Type B pancreatic cell (in vitro differentiated cells): ENCODE results near the gene CEP120. TPM values are rescaled to one million over a fixed set of nuclear protein-coding genes. Genes with fewer than 3 reads are reported as not detected.

Experiments used
- DNase-seq: peaks from one replicate; pipeline ENCODE4 v3.0.0; 2021; ENCODE audit warnings: mixed read lengths; ENCODE audit not compliant: unreplicated experiment; ENCODE audit errors: extremely low spot score
- H3K27ac Mint-ChIP-seq: 2 replicates; pipeline ENCODE4 v1.8.0; 2021; ENCODE audit warnings: mild to moderate bottlenecking, mixed read lengths
- H3K27me3 Mint-ChIP-seq: 2 replicates; pipeline ENCODE4 v1.8.0; 2021; ENCODE audit warnings: mixed read lengths
- H3K36me3 Mint-ChIP-seq: 2 replicates; pipeline ENCODE4 v1.8.0; 2021; ENCODE audit warnings: mixed read lengths
- H3K4me1 Mint-ChIP-seq: one replicate; pipeline ENCODE4 v1.8.0; 2021; ENCODE audit warnings: mixed read lengths; ENCODE audit not compliant: unreplicated experiment
- H3K4me3 Mint-ChIP-seq: 2 replicates; pipeline ENCODE4 v1.8.0; 2021; ENCODE audit warnings: mild to moderate bottlenecking, mixed read lengths
- H3K9me3 Mint-ChIP-seq: 2 replicates; pipeline ENCODE4 v1.8.0; 2021; ENCODE audit warnings: mixed read lengths
- CTCF ChIP-seq: fragments of 200-600 bp; sonication (generic); conservative IDR thresholded peaks from 2 replicates; pipeline ENCODE4 v1.5.0; 2021; ENCODE audit warnings: antibody characterized with exemption, mild to moderate bottlenecking
- total RNA-seq: library from RNA; stranded (reverse); gene quantifications from 2 replicates; pipeline ENCODE4 v1.2.1, GENCODE V29; 2021; ENCODE audit warnings: low replicate concordance

CEP120 gene
- total RNA-seq, 1 donor from 2014 or later = 26.9 TPM

- Mint-ChIP-seq H3K4me3 (no peak overlapping the region), H3K4me1 (no peaks in the 10 kb centered on the region), H3K27ac (no peak overlapping the region), H3K9me3 (no peaks in the 10 kb centered on the region), H3K36me3 (peaks cover 41% of the 10 kb centered on the region), H3K27me3 (no peaks in the 10 kb centered on the region)
- no peak for TF ChIP-seq CTCF
- DNase-seq = no peak
These were observed 25.0 kb downstream of the CEP120 start for GRCh38 chr5:123398058-123398733.

- no peak overlapping the region for H3K4me3 Mint-ChIP-seq
These were observed 25.7 kb downstream of the CEP120 start for GRCh38 chr5:123397538-123397937.

GRCh38 chr5:123391009-123391408 is 32.2 kb downstream of the CEP120 start:
- Mint-ChIP-seq H3K27ac (no peak overlapping the region), H3K36me3 (peaks cover 23% of the 10 kb centered on the region), H3K27me3 (no peaks in the 10 kb centered on the region), H3K9me3 (no peaks in the 10 kb centered on the region), H3K4me1 (no peaks in the 10 kb centered on the region), H3K4me3 (no peak overlapping the region)
- TF ChIP-seq CTCF = no peak
- DNase-seq = no peak

More at GRCh38 chr5:123397538-123397937, 25.7 kb downstream of the CEP120 start:
- H3K27me3 Mint-ChIP-seq = no peaks in the 10 kb centered on the region
- no peak for TF ChIP-seq CTCF
- no peak overlapping the region for H3K27ac Mint-ChIP-seq
- peaks cover 41% of the 10 kb centered on the region for H3K36me3 Mint-ChIP-seq
- DNase-seq = no peak
- H3K9me3 Mint-ChIP-seq = no peaks in the 10 kb centered on the region
- H3K4me1 Mint-ChIP-seq = no peaks in the 10 kb centered on the region

GRCh38 chr5:123389794-123390193 is 33.4 kb downstream of the CEP120 start:
- no peaks in the 10 kb centered on the region for H3K4me1 Mint-ChIP-seq
- no peaks in the 10 kb centered on the region for H3K9me3 Mint-ChIP-seq
- no peak overlapping the region for H3K4me3 Mint-ChIP-seq
- no peak overlapping the region for H3K27ac Mint-ChIP-seq
- H3K27me3 Mint-ChIP-seq = no peaks in the 10 kb centered on the region
- no peak for DNase-seq
- TF ChIP-seq CTCF = no peak
- H3K36me3 Mint-ChIP-seq = peaks cover 26% of the 10 kb centered on the region

- no peak for TF ChIP-seq CTCF
- Mint-ChIP-seq H3K4me3 (no peak overlapping the region), H3K9me3 (no peaks in the 10 kb centered on the region), H3K4me1 (no peaks in the 10 kb centered on the region), H3K36me3 (peaks cover 18% of the 10 kb centered on the region), H3K27me3 (no peaks in the 10 kb centered on the region), H3K27ac (no peak overlapping the region)
- DNase-seq = no peak
These were observed 35.9 kb downstream of the CEP120 start for GRCh38 chr5:123387313-123387712.

- Mint-ChIP-seq H3K9me3 (no peaks in the 10 kb centered on the region), H3K4me3 (no peak overlapping the region), H3K27ac (no peak overlapping the region), H3K36me3 (peaks cover 22% of the 10 kb centered on the region), H3K4me1 (no peaks in the 10 kb centered on the region), H3K27me3 (no peaks in the 10 kb centered on the region)
- no peak for DNase-seq
- TF ChIP-seq CTCF = no peak
These were observed 41.0 kb downstream of the CEP120 start for GRCh38 chr5:123382252-123382651.
